Ecto neural progenitor cell (in vitro differentiated cells): ENCODE data around the gene PDE2A.
A peak's percentile ranks its signal among the peaks of the same experiment; 100 is the strongest.

Experiments
- DNase-seq: peaks from one replicate; pipeline ENCODE4 v3.0.0-alpha.2; 2018; ENCODE audit warnings: low spot score

The PDE2A gene

DNA sequence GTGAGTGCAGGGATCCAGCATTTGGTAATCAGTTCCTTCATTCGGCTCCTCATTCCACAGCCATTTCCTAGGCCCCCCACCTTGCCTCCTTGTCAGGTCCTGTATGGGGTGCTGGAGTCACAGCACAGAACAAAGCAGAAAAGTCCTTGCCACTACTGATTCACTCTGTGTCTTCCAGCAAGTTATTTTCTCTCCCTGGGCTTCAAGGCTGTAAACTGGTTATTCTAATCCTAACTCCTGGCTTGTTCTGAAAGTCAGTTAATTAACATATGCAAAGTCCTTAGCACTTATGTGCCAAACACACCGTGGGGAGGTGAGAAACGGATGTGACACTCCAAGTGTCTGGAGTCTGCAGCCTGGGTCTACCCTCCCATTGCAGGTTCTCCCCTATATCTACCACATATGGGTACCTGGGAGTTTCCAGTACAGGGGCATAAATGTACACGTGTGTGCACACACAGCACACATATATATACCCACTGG lies 30.6 kb upstream of the PDE2A start:
- DNase-seq: no peak

DNA sequence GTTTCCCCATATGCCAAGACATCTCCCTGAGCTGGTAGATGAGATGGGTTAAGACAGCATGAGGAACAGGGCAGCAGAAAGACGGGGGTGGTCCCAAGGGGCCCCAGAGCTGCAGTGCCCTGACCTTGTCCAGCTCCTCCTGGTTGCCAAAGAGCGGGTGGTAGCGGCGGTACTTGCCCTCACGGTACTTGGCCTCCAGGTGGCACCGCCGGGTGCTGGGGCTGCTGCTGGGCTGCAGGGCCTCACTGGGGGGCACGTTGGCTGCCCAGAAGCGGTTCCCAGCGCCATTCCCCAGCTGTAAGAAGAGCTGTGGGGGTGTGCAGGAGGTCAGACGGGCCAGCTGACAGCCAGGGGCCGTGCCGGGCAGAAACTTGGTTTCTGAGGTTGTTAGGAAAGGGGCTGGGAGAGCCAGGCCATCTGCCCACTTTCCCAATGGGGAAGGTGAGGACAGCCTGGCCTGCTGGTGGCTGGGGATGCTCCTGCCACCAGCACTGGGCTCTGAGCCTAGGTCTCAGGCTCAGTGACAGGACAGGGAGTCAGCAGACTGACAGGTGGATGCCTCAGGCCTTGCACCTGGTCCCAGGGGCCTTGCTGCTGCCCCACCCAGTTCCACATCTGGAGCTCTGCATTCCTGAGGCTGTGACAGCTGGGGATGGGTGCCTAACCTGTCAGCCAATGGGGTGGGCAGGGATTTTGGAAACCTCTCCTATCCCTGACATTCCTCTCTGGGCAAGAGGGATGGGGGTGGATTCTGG lies 30.0 kb upstream of the PDE2A start:
- no peak for DNase-seq

DNA sequence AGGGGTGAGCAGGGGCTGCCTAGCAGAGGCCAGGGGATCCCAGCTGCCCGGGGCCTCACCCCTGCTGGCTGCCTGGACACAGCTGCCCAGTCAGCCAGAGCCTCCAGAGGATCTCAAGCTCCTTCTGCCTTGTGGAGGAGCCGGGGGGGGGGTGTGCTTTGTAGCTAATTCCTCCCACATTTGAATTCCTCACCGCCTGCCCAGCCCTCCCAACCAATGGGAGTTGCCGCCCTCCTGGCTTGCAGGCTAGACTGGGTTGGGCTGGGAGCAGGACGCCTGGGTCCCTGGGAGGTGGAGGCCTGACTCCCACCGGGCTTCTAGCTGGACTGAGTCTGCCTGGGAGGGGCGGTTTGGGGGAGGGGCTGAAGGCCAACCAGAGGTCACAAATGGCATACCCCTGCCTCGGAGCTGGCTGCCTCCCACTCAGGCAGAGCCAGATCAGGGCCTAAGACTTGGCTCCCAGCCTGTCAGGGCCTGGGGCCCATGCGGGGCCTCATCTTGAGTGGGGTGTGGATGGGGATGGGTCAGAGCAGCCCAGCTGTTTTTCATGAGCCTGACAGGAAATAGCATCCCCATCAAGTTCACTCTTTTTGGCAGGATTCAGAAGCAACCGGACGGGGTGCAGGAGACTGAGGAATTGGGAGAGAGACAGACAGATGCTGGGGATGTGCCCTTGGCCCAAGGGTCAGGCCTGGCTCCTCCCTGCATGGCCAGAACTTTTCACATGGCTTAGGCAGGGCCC lies 29.2 kb upstream of the PDE2A start:
- DNase-seq: peak; percentile 75

- DNase-seq: no peak
These were observed 28.5 kb upstream of the PDE2A start for GRCh38 chr11:72702577-72703241.

DNA sequence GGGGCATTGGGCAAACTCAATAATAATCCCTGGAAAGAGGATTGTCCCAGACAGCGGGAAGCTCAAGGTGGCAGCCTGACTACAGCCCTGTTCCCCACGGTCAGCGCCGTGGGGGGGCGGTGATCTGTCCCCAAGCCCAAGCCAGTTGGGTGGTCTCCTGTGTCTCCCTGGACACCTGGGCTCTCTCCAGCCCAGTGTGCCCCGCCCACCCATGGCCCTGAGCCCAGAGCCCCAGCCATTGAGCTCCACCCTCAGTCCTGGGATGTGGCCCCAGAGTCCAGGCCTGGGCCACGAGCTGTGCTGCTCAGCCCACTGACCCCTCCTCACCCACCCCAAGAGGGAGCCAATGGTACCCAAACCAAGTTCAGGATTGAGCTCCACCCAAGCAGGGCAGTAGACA lies 27.9 kb upstream of the PDE2A start:
- DNase-seq: no peak

DNA sequence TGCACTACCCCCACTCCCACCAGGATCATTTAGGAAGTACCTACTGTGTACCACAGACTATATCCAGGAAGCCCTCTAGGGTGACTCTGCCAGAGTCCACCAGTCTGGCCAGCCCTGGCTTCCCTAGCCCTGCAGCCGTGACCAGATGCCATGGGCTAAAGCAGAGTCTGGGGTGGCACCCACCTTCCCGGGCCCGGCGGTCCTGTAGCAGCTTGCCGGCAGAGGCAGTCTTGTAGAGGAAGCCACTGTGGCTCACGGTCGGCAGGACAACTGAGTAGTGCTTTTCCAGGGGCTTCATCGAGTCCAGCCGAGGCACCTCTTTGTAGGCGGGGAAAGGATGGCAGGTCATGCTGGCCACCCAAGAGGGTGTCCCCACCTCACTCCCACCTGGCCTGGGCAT lies 27.2 kb upstream of the PDE2A start:
- no peak for DNase-seq

- DNase-seq: no peak
These were observed 25.9 kb upstream of the PDE2A start for GRCh38 chr11:72700146-72700545.

DNA sequence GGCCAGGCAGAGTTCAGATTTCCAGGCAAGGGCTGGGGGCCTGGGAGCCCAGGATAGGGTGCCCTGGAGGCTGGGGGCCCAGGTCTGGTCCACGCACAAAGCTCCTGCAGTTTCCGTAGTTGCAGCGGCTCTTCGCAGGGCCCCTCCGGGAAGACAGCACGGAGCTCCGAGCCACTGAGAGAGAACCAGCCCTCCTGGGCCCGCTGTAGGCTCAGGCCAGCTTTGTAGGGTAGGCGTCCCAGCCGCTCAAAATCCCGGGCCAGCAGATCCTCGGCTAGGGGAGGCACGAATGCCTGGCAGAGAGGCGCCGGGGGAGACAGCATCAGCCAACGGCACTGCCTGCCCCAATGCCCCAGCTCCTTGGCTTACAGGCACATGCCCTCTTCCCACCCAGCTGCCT lies 23.6 kb upstream of the PDE2A start:
- DNase-seq: no peak

DNA sequence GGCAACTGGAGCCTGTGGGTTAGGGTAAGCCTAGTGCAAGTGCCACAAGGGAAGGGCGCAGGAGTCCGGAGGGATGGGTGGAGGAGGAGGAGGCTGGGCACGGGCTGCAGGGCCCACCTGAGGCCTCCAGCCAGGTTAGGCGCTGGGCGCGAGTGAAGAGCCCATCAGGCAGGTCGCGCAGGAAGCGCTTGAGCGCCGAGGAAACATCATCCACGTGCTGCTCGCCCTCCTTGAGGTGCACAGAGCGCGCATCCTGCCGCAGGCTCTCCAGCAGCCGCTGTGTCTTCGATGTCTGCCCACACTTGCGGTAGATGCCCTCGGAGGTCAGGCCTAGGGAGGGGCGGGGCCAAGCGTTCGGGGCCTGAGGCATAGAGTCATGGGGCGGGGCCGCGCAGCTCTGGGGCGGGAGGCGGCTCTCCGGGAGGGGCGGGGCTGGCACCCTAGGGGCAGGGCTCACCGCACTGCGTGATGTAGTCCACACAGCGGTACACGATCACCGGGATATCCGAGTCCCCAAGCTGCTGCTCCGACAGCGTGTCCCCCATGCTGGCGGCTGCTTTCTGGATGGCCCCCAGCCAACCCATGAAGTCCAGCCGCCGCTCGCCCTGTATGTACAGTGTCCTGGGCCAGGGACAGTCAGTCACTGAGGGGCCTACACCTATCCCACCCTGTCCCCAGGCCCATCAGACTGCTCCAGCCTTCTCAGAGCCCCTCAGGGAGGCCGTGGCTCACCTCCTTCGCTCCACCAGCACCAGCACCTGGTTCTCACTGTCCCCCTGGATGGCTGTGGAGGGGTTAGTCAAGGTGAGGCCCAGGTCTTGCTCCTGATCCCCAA lies 22.9 kb upstream of the PDE2A start:
- peak; percentile 82 for DNase-seq

DNA sequence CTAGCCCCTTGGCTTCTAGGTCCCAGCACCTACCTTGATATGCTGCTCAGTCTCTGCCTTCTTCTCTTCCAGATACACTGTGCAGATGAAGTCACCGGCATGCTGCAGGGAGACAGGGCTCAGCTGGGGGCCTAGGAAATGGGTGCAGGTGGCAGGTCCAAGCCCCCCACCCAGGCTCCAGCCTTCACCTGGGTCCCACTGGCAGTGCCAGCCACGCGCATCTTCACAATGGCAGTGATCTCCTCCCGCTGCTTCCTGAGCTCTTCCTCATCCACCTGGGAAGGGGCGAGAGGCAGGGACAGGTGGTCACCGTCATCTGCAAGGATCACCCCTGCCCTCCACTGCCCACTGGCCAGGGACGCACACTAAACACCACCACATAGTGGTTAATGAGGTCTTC lies 21.1 kb upstream of the PDE2A start:
- DNase-seq: no peak

GRCh38 chr11:72693271-72693968 lies 19.2 kb upstream of the PDE2A start:
- no peak for DNase-seq

DNA sequence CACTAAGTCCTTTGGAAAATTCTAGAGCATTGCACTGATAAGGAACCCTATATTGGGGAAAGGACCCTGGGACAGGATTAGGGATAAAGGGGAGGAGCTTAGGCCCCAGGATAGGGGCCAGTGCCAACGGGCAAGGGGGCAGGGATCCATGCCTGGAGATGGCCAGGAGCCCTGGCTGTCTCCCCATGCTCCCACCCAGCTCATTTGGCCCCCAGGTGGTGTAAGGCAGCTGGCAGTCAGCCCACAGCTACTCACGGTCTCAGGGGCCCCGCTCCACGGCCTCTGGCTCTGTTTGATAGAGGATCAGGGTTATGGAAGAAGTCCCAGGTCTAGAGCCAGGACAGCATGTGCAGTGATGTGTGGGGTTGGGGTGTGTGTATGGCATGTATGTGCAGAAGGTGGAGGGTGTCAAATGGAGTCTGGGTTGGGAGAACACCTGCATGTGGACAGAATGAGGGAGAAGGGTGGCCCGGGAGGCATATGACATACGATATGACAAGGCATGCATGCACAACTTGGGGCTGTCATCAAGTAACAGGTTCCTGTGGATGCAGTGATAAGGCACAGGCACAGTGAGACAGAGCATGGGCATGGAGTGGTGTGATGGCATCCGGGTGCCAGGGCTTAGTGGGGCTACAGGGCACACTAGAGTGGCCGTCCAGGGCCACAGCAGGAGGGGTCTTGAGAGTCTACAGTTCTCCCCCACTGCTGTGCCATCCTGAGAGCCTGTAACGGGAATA lies 18.4 kb upstream of the PDE2A start:
- no peak for DNase-seq

DNA sequence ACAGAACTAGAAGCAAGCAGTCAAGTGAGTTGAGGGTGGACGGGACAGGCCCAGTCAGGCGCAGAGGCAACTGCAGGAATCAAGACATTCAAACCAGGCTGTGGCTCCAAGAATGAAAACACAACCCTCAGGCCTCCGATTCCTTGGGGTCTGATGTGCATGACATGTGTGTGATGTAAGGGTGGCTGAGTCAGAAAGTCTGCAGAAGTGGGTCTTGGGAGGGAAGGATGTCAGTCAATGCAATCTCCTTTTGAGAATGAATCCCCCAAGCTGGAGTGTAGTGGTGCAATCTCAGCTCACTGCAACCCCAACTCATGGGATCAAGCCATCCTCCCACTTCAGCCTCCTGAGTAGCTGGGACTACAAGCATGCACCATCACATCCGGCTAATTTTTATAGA lies 15.9 kb upstream of the PDE2A start:
- DNase-seq: no peak

- DNase-seq: no peak
These were observed 14.7 kb upstream of the PDE2A start for GRCh38 chr11:72688929-72689328.

GRCh38 chr11:72688486-72688885 lies 14.3 kb upstream of the PDE2A start:
- DNase-seq: no peak

DNA sequence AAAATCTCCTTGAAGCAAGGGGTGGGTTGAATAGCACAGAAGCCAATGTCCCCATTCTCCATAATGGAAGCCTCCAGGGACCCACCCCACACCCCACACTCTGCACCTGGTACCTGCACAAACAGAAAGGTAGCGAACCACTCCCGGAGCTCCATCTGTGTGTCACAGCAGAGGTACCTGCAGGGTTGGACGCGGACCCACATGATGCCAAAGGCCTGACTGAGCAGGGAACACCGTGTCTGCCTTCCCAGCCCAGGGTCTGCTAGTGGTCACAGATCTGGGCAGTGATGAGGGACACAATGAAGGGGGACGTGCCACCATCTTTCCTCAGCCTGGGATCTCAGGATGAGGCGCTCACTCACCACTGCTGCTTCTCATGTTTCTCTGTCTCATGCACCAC lies 13.1 kb upstream of the PDE2A start:
- no peak for DNase-seq

- DNase-seq: no peak
These were observed 12.5 kb upstream of the PDE2A start for GRCh38 chr11:72686639-72687220.

- DNase-seq: no peak
These were observed 11.6 kb upstream of the PDE2A start for GRCh38 chr11:72685560-72686480.

DNA sequence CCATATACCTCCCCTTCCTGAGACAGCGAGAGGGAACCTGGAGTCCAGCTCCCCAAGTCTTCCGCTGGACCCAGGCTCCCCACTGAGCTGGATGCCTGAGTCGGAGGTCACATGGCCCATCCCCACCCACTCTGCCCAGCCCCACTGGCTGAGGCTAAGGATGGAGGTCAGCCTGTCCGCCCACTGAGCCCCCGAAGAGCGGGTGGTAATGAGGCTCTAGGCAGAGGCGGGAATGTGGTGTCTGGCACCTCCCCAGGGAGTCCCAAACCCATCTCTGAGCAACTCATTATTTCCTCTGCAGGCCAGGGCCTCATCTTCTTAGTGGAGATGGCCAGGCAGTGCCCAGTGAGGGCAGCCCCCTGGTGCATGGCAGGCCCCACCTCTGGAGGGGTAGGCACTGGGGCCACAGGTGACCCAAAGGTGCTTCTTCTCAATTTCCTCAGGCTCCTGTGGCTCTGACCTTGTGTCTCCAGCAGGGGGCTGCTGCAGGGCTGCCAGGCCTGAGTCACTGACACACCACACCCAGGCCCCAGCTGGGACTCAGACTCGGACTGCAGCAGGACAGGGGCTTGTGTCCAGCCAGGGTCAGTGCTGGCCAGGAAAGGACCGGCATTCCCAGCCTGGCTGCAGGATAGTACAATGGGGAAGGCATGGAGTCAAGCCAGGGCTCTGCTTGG lies 10.2 kb upstream of the PDE2A start:
- no peak for DNase-seq
